NCI-H146 (cell line): Measurements from ENCODE around the gene DRGX.
A peak's percentile ranks its signal among the peaks of the same experiment; 100 is the strongest.

Source experiments
- DNase-seq: peaks from one replicate; lab custom pipeline; 2025; lab: John Stamatoyannopoulos, UW

The DRGX gene

GRCh38 chr10:49395741-49396665, at the start of gene DRGX:
Gene DRGX, minus strand, starts transcription at chr10:49396089. Its CDS starts 649 bp downstream, at chr10:49395440.
- DNase-seq, result peak; percentile 19

GRCh38 chr10:49444349-49444748, 48.5 kb upstream of the DRGX start:
- no peak for DNase-seq

- DNase-seq, result no peak
Measured at GRCh38 chr10:49442863-49443262, 47.0 kb upstream of the DRGX start.

GRCh38 chr10:49441488-49442476, 45.9 kb upstream of the DRGX start:
- no peak for DNase-seq

GRCh38 chr10:49435225-49435624, 39.3 kb upstream of the DRGX start:
- DNase-seq, result no peak

- no peak for DNase-seq
Measured at GRCh38 chr10:49433069-49433468, 37.2 kb upstream of the DRGX start.

- DNase-seq, result no peak
Measured at GRCh38 chr10:49431426-49431825, 35.5 kb upstream of the DRGX start.

GRCh38 chr10:49429458-49429857, 33.6 kb upstream of the DRGX start:
- no peak for DNase-seq

GRCh38 chr10:49426490-49427360, 30.8 kb upstream of the DRGX start:
- DNase-seq, result no peak

- no peak for DNase-seq
Measured at GRCh38 chr10:49419005-49419404, 23.1 kb upstream of the DRGX start.

GRCh38 chr10:49418328-49418727, 22.4 kb upstream of the DRGX start:
- DNase-seq, result no peak

- DNase-seq, result no peak
Measured at GRCh38 chr10:49418053-49418326, 22.1 kb upstream of the DRGX start.

GRCh38 chr10:49417311-49418052, 21.6 kb upstream of the DRGX start:
- DNase-seq, result no peak

GRCh38 chr10:49415846-49416245, 20.0 kb upstream of the DRGX start:
- no peak for DNase-seq

GRCh38 chr10:49415109-49415508, 19.2 kb upstream of the DRGX start:
- no peak for DNase-seq

GRCh38 chr10:49414496-49414895, 18.6 kb upstream of the DRGX start:
- no peak for DNase-seq

- DNase-seq, result no peak
Measured at GRCh38 chr10:49412571-49412970, 16.7 kb upstream of the DRGX start.

- no peak for DNase-seq
Measured at GRCh38 chr10:49410365-49411074, 14.6 kb upstream of the DRGX start.

GRCh38 chr10:49409755-49410154, 13.9 kb upstream of the DRGX start:
- DNase-seq, result no peak

GRCh38 chr10:49408519-49409306, 12.8 kb upstream of the DRGX start:
- DNase-seq, result peak; percentile 49
